NCI-H524 treated with DMSO at 0.1 percent for 48 hours (cell line): ENCODE results near the gene DNAJC19.
"Not testable (repeated sequence)": the region's sequence is repeated elsewhere in the genome, so short reads cannot be mapped to it uniquely, and the experiment has no call there.

Experiments used
- DNase-seq: peaks from one replicate; lab custom pipeline; 2025; lab: John Stamatoyannopoulos, UW

DNAJC19 gene

GRCh38 chr3:180989291-180990163 is at the start of gene DNAJC19:
DNAJC19 (minus strand) TSS chr3:180989736; CDS start chr3:180989602, 134 bp downstream.
- DNase-seq: peak; percentile 99

GRCh38 chr3:181030948-181031347 is 41.4 kb upstream of the DNAJC19 start:
- DNase-seq: no peak

GRCh38 chr3:181025204-181025603 is 35.7 kb upstream of the DNAJC19 start:
- no peak for DNase-seq

GRCh38 chr3:181017690-181018089 is 28.2 kb upstream of the DNAJC19 start:
- no peak for DNase-seq

GRCh38 chr3:181009225-181009624 is 19.7 kb upstream of the DNAJC19 start:
- DNase-seq: no peak

- no peak for DNase-seq
Measured at GRCh38 chr3:181008796-181009195, 19.3 kb upstream of the DNAJC19 start.

- no peak for DNase-seq
Measured at GRCh38 chr3:181007262-181007661, 17.7 kb upstream of the DNAJC19 start.

- DNase-seq: no peak
Measured at GRCh38 chr3:181006541-181006940, 17.0 kb upstream of the DNAJC19 start.

- not testable (repeated sequence) for DNase-seq
Measured at GRCh38 chr3:181003469-181003868, 13.9 kb upstream of the DNAJC19 start.

GRCh38 chr3:181002331-181002730 is 12.8 kb upstream of the DNAJC19 start:
- DNase-seq: not testable (repeated sequence)

GRCh38 chr3:180996415-180996932 is 6.9 kb upstream of the DNAJC19 start:
- no peak for DNase-seq

- no peak for DNase-seq
Measured at GRCh38 chr3:180990505-180990904, 969 bp upstream of the DNAJC19 start.

GRCh38 chr3:180987344-180987743 is 2.2 kb downstream of the DNAJC19 start:
- no peak for DNase-seq

GRCh38 chr3:180986366-180986765 is 3.2 kb downstream of the DNAJC19 start:
- not testable (repeated sequence) for DNase-seq

- no peak for DNase-seq
Measured at GRCh38 chr3:180983136-180983535, 6.4 kb downstream of the DNAJC19 start.

GRCh38 chr3:180981912-180982311 is 7.6 kb downstream of the DNAJC19 start:
- DNase-seq: no peak

- no peak for DNase-seq
Measured at GRCh38 chr3:180980611-180981010, 8.9 kb downstream of the DNAJC19 start.

GRCh38 chr3:180979961-180980360 is 9.6 kb downstream of the DNAJC19 start:
- no peak for DNase-seq

- DNase-seq: no peak
Measured at GRCh38 chr3:180977498-180977897, 12.0 kb downstream of the DNAJC19 start.

- DNase-seq: no peak
Measured at GRCh38 chr3:180974286-180974685, 15.2 kb downstream of the DNAJC19 start.

- DNase-seq: no peak
Measured at GRCh38 chr3:180973543-180973942, 16.0 kb downstream of the DNAJC19 start.

GRCh38 chr3:180970931-180971330 is 18.6 kb downstream of the DNAJC19 start:
- DNase-seq: no peak

- DNase-seq: no peak
Measured at GRCh38 chr3:180962530-180962929, 27.0 kb downstream of the DNAJC19 start.

- no peak for DNase-seq
Measured at GRCh38 chr3:180961552-180961951, 28.0 kb downstream of the DNAJC19 start.
